GM21367 (cell line): ENCODE data around the gene AFAP1.

Source experiments
- ATAC-seq: cut with Tn5 transposase; IDR thresholded peaks from one replicate; pipeline ENCODE4 v1.9.1; 2021; ENCODE audit not compliant: unreplicated experiment

Gene AFAP1

DNA sequence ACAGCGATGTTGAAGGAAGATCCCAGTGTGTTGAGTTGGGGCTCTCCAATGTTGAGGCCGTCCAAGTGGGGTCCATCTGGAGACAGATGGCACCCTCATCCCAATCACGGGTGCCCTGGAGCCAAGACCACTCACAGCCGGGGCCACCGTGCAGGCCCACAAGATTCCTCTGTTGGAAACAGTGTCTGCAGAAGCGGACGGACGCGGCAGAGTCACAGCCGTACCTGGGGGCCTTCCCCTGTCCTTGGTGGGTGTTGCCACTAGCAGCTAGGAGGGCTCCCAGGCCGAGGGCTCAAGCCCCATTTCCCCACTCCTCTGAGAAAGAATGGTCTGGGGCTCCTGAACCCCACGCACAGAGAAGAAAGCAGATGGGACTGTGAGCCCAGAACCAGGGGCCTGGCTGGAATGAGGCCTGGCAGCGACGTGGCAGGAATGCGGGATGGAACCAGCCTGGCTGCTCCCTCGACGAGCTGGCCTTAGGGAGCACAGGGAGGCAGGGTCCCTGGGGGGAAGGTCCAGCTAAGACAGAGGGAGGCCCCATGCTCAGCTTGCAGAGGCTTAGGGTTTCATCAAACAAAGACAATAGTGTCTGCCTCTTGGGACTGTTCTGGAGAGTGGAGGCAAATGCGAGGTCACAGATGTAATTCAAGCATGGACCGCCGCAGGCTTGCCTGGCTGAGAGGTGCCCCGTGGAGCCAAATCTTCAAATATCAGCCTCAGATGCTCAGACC, 228.9 kb downstream of the AFAP1 start:
- ATAC-seq = no peak

DNA sequence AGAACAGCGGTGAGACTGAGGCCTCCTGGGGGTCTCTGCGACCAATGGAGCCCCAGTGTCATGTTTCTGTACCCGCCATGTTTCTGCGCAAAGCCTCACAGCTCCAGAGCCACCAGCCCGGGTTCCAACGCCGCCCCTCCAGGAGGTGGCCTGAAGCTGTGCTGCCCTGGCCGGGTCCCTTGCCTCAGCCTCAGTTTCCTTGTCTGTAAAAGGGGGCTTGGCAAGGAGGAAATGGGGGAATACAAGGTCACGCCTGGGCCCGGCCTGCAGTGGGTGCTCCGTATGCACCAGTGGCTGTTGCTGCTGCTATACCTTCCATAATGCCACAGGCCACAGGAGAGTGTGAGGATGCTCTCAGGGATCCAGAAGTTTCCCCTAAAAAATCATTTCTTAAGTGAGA, 229.5 kb downstream of the AFAP1 start:
- ATAC-seq = no peak

DNA sequence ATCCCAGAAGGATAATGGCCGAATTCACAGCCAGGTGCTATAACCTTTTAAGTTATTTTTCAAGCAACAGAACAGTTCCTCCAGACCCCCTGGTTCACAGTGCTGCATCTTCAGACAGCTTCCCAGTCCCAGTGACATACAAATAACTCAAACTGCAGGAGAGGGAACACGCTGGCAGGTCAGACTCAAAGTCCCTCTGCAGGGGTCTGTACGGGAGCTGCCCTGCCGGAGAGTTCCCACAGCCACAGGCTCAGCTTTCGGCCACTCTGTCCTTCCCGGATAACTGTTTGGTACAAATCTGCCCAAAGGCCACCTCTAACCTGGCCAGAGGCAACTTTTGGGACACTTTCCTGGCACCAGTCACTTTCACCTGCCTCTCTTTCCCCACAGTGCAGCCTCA, 230.2 kb downstream of the AFAP1 start:
- no peak for ATAC-seq

DNA sequence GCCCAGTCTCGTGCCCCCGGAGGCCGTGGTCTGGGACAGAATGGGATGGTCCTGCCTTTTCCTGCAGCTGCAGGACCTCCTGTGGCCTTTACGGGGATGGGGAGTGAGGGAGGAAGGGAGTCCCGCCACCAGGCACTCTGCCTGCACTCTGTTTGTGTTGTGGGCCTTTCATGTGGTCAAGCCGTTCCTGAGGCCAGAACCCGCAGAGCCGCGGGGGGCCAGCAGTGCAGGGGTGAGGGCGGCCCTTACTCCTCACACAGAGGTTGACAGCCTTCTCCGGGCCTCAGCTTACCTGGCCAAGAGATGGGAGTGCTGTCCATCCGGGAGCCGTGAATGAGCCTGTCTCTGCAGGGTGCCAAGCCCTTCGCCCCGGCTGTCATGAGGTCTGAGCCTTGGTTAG, 230.7 kb downstream of the AFAP1 start:
- ATAC-seq = no peak
